ENCODE data around the gene NLGN4Y.

GRCh38 chrY:14543506-14543905, 19.2 kb downstream of the NLGN4Y start:
- TF ChIP-seq CTCF (IDR thresholded peaks at IDR 0.05) (no peak), POLR2A (IDR thresholded peaks at IDR 0.05) (no peak)
